ENCODE data around the gene ZNF492.
"Not testable (repeated sequence)": the region's sequence is repeated elsewhere in the genome, so short reads cannot be mapped to it uniquely, and the experiment has no call there.

ZNF492 gene

DNA sequence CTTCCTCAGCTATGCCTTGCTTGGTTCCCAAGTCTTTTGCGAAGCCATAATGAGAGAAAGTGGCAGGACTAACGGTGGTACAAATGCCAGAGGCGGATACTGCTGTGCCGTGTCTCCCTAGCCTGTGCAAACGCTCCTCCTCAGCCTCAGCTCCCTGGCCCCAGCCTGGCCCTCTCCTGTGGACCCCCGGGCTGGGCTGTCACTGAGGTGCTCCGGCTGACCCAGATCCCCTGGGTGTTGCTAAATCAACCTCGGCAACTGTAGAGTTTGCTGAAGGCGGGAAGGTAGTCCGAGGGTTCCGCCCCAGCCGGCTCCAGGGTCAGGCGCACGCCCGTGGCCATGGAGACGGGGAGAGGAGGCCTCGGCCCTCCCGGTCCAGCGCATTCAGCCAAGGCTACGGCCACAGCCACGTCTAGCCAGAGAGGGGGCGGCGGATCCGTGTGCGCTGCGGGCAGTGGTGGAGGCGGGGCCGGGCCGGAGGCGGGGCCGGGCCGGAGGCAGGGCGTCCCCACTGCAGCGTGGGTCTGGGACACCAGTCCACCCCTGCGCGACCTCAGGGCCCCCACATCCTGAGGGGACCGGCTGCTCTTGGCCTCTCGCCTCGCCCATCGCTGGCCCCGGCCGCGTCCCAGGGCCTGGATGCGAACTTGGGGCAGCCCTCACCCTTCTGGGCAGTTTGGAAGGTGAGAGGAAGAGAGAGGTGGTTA, 16.4 kb upstream of the ZNF492 start:
- no peak for DNase-seq

DNA sequence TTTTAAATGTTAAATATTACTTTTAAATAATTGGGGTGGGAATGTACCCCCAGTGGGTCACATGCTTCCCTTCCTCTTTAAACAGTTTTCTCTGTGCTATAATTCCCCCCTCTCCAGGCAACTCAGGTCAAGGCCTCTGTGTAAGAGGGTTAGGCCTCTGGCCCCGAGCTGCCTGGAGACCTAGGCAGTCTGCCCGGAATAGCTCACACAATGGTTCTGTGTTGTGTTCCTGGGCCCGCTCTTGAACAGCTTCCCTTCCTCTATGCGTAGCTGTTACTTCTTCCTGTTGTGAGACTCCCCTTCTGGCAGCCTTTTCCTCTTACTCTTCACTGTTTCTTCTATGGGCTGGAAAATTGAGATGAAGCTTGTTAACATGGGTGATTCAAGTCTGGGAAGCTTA, 14.8 kb upstream of the ZNF492 start:
- no peak for DNase-seq

DNA sequence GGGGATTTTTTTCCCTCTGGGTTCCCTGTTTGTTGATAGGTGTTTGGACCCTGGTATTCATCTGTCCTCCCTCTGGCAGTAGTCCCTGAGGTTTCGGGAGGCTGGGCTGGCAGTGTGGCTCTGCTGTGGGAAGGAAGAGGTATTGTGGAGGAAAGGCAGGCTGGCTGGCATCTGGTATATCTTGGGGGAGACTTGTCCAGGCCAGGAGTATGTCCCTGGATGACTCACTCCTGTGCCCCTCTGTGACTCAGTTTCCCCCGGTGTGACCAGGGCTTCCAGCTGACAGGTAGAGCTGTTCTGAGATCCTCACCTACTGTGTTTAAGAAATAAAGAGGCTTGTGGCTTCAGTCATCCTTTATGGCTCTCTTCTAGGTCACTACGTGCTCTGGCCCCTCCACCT, 14.2 kb upstream of the ZNF492 start:
- DNase-seq = no peak

DNA sequence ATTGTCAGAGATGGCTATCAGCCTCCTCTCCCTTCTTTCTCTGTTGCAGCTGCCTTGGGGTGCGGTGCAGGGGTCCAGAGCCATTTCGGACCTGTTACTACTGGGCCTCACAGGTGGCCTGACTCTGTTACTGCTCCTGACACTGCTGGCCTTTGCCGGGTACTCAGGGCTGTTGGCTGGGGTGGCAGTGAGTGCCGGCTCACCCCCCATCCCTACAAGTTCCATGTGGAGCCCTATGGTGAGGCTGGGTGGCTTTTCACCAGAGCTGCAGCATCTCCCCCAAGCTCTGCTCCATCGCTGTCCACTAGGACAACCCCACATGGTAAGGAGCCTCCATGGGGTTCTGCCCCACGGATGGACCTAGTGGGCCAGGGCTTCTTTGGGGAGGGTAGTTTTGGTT, 13.7 kb upstream of the ZNF492 start:
- no peak for DNase-seq

DNA sequence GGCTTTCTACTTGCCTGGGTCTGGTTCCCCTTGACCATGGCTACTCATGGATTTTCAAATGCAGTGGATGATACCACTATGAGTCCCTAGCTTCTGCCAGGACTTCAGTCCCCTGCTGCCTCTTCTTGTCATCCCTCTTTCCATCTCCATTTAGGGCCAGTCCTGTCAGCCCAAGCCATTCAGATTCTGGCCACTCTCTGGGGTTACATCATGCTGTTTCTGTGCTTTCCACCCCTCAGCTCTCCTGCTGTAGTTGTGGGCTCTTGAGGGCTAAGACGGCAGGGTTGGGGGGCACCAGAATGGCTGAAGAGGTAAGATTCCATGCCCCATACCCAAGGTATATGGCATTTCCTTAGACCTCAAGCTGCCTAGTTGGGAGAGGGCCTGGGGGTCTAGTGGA, 13.2 kb upstream of the ZNF492 start:
- DNase-seq = no peak

DNA sequence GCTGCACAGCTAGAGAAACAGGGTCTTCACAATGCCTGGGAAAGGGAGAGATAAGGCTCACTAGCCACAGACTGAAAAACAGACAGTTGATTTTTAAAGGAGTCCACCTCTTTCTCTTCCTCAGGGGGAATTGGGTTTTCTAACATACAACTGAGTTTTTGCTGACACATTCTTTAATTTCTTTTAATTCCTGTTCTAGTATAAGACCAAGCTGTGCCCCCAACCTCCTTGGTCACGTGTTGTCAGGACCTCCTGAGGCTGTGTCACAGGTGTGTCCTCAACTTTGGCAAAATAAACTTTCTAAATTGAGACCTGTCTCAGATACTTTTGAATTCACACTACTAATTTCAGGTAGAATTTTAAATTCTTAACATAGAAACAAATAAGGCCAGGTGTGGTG, 12.1 kb upstream of the ZNF492 start:
- DNase-seq = no peak

DNA sequence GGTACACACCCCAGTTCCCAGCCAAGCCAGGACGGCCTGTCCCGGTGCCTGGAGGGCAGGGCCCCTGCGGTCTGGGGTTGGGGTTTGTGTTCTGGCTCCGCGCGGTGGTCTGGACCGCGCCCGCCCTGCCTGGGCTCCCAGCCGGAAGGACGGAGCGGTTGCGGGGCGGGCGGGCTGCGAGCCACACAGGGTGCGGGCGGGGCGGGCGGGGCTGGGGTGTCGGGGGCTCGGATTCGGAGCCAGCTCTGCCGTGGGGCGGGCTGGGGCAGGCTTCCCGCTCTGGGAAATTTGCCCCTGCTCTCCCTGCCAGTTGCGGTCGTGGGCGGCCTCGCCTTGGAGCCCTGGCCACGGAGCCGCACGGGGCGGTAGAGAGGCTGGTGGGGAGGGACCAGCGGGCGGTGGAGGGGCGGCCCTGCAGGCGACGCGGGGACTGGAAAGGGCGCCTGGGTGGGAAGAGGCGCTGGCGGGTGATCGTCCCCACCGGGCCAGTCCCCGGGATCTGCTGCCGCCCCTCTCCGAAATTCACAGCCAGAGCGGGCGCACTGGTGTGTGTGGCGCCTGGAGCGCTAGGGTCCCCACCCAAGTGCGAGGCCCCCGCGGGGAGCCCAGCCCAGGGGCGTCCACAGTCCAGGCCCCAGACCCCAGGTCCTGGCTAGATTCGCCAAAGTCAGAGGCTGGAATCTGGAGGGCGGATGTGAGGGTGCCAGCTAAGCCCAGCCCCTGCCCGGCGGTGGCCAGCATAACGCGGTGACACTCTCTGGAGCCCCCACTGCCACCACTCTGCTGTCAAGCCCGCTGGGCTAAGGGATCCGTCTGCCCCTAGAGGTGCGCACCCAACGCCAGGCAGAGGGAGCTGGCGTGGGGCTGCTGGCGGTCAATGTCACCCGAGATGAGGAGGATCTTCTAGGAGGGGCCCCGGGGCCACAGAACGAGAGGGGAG, 11.0 kb upstream of the ZNF492 start:
- no peak for DNase-seq

DNA sequence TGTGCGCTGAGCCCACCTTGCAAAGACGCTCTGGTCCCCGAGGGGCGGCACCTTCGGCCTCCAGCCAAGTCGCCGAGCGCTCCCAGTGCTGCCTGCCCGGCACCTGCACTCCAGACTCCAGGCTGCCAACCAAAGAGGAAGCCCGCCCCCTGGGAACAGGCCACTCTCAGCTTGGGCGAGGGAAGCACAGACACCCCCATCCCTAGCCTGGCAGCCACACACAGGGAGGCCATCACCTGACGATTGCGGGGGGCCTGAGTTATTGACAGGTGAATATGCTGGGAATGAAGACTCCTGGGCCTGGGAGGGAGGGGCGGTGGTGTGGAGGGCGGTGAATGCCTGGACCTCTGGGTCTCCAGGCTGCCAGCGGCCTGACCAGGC, 10.3 kb upstream of the ZNF492 start:
- DNase-seq = no peak

DNA sequence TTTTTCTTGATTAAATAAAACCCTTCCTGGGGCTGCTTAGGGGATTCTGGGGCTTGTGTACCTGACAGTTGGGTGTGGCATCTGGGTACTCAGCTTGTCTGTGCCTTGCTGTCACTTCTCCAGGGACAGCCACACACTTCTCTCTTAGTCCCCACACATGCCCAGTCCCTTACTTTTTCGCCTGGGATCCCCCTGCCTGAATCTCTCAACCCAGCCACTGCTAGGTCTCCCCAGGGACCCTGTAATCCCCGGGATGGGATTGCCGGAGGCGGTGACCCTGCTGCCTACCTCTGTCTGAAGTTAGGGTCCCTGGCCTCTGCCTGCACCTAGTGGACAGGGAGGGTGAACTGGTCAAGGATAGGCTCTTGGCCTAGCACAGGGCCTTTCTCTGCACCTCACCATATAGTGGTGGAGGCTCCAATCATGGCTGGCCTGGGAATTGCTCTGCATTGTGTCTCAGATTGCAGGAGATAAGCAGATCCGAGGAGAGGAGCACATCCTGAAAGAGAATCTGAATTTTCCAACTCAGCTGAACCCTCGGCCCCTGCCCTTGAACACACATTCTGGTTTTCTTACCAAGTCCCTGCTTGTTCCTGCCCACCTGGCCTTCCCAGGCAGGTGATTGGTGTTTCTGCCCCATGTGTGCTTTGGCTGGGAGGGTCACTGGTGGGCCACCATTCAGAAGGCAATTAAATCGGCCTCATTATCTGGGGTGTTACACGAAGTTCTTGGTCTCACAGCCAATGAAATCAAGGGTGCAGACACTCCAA, 8.7 kb upstream of the ZNF492 start:
- no peak for DNase-seq

DNA sequence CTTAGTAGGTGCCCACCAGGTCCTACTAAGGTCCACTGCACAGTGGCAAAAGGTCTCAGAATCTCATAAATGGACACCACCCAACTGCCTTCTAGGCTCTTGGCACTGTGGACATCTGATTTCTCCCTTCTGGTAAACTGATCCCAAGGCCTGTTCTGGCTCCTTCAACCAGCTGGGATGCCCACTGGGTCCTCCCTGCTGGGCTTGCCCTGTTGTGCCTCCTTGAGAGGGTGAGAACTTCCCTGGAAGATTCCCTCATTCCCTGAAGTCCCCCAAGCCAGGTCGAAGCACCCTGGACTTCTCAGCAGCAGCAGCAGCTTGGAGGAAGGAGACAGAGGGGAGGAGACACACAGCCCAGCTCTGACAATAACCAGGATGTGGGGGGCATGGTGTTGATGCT, 6.6 kb upstream of the ZNF492 start:
- no peak for DNase-seq

DNA sequence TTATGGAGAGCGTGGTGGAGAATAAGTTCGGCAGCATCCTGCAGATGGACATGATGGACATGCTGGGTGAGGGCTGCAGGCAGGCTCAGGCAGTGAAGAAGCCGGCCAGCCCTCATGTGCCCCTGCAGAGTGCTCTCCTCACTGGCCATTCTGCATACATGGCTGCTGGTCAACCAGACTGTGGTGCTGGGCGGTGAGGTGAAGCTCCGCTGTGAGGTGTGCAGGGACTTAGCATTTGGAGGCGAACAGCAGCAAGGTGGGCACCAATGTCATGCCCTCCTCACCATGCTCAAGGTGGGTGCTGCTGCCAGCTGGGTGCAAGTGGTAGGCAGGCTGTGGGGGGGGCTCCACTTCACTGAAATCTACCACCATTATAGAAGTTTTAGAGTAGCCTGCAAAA, 5.7 kb upstream of the ZNF492 start:
- DNase-seq = no peak

DNA sequence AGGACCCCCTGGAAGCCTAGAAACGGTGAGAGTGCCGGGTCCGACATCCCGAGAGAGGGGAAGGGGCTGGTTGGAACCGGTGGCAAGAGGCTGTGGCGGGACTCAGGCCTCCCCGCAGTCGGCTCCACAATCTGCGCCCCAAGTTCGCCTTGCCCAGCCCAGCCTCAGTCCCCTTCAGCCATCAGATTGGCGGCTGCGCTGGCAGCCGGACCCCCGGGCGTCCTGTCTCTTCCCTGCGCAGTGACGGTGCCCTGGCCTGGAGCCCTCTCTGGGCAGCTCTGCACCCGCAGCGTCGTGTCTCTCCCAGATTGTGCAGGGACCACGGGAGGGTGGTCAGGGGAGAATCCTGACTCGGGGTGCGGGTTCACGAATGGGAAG, 315 bp downstream of the ZNF492 start:
- no peak for DNase-seq

DNA sequence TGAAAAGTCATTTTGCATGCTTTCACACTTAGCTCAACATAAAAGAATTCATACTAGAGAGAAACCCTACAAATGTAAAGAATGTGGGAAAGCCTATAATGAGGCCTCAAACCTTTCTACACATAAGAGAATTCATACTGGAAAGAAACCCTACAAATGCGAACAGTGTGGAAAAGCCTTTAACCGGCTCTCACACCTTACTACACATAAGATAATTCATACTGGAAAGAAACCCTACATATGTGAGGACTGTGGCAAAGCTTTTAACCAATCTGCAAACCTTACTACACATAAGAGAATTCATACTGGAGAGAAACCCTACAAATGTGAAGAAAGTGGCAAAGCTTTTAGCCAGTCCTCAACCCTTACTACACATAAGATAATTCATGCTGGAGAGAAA, 51.4 kb downstream of the ZNF492 start:
- not testable (repeated sequence) for DNase-seq

DNA sequence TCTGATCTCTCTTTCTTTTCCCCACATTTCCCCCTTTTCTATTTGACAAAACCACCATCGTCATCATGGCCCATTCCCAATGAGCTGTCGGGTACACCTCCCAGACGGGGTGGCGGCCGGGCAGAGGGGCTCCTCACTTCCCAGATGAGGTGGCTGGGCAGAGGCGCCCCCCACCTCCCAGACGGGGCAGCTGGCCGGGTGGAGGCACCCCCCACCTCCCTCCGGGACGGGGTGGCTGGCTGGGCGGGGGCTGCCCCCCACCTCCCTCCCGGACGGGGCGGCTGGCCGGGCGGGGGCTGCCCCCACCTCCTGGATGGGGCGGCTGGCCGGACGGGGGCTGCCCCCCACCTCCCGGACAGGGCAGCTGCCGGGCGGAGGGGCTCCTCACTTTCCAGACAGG, 68.5 kb downstream of the ZNF492 start:
- DNase-seq = not testable (repeated sequence)

DNA sequence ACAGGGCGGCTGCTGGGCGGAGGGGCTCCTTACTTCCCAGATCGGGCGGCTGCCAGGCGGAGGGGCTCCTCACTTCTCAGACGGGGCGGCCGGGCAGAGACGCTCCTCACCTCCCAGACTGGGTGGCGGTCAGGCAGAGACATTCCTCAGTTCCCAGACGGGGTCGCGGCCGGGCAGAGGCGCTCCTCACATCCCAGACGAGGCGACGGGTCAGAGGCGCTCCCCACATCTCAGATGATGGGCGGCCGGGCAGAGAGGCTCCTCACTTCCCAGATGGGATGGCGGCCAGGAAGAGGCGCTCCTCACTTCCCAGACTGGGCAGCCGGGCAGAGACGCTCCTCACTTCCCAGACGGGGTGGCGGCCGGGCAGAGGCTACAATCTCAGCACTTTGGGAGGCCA, 69.0 kb downstream of the ZNF492 start:
- DNase-seq = not testable (repeated sequence)

DNA sequence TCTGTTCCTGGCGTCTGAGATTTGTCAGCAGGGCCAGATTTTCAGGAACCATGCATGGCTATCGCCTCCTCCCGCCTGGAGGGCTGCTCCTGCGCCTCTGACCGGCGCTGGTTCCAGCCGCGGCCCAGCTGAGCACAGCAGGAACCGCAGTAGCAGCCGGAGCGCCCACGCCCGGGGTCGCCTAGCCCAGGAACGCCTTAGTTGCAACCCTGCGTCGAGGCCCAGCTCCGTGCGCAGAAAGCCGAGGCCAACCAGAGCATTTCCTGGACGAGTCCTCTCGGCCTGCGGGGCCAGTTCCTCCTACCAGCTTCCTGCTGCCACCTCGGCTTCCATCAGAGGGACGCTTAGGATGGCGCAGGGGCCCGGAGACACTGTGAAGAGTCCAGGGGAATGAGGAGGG, 74.9 kb downstream of the ZNF492 start:
- no peak for DNase-seq

Data from fibroblast of skin of right biceps (primary cell).